H1 (cell line): ENCODE data around the gene SYCE3. TPM values are rescaled to one million over a fixed set of nuclear protein-coding genes. Genes with fewer than 3 reads are reported as not detected.

Source experiments
- CTCF ChIA-PET: fragments of 300-600 bp; sonication (Branson Sonifier 250); formaldehyde crosslinking; loops from one replicate; lab custom pipeline; 2021; ENCODE audit not compliant: partially characterized antibody; lab: Charles Lee
- POLR2A ChIA-PET: fragments of 300-600 bp; sonication (Branson Sonifier 250); formaldehyde crosslinking; loops from one replicate; lab custom pipeline; 2021; ENCODE audit warnings: inconsistent platforms; ENCODE audit not compliant: partially characterized antibody; lab: Charles Lee
- DNase-seq, 2 experiments: peaks; one replicate each; pipeline versions ENCODE4 v3.0.0 to v3.0.0-alpha.2; 2010 to 2022; ENCODE audit warnings: low spot score in 2 of 2, low read depth in 1 of 2, mixed read lengths in 1 of 2
- FAIRE-seq: peaks from 2 replicates; lab custom pipeline; 2011; peaks lifted over from hg19 to GRCh38; lab: Jason Lieb, UNC
- H2AFZ ChIP-seq: 2 replicates; pipeline ENCODE4 v1.8.1; 2012; ENCODE audit warnings: low read length, inconsistent platforms
- H2AK5ac ChIP-seq: 2 replicates; pipeline ENCODE4 v1.6.1; 2013; ENCODE audit warnings: low read depth, low read length
- H2BK120ac ChIP-seq: replicated peaks from 2 replicates; pipeline ENCODE3; 2013; ENCODE audit warnings: low read depth, low read length, inconsistent platforms
- H2BK12ac ChIP-seq: 2 replicates; pipeline ENCODE4 v1.6.1; 2013; ENCODE audit warnings: low read depth, low read length
- H2BK15ac ChIP-seq: 2 replicates; pipeline ENCODE4 v1.6.1; 2013; ENCODE audit warnings: low read length
- H2BK20ac ChIP-seq: 2 replicates; pipeline ENCODE4 v1.6.1; 2013; ENCODE audit warnings: low read length
- H2BK5ac ChIP-seq: 2 replicates; pipeline ENCODE4 v1.6.1; 2013; ENCODE audit warnings: low read depth, low read length
- H3K14ac ChIP-seq: 2 replicates; pipeline ENCODE4 v1.6.1; 2013; ENCODE audit warnings: inconsistent platforms; ENCODE audit not compliant: insufficient read length
- H3K18ac ChIP-seq: 2 replicates; pipeline ENCODE4 v1.6.1; 2013; ENCODE audit warnings: low read length; ENCODE audit errors: extremely low read depth
- H3K23ac ChIP-seq: 2 replicates; pipeline ENCODE4 v1.6.1; 2013; ENCODE audit warnings: inconsistent platforms; ENCODE audit not compliant: insufficient read length
- H3K23me2 ChIP-seq: 2 replicates; pipeline ENCODE4 v1.6.1; 2013; ENCODE audit warnings: low read depth, low read length
- H3K27ac ChIP-seq: 2 replicates; pipeline ENCODE4 v1.6.1; 2011; ENCODE audit warnings: low read depth, low read length, inconsistent platforms
- H3K27me3 ChIP-seq, 4 experiments: replicated peaks in 1 of 4; 1 replicate in 1 of 4; 2 replicates in 3 of 4; pipeline versions ENCODE4 v1.6.1 to v1.8.1; 2011 to 2013; ENCODE audit warnings: low read length in 3 of 4, mild to moderate bottlenecking in 3 of 4, inconsistent platforms in 2 of 4, mixed read lengths in 2 of 4, moderate library complexity in 1 of 4; ENCODE audit not compliant: control insufficient read depth in 3 of 4, insufficient read depth in 3 of 4; ENCODE audit errors: extremely low read depth in 1 of 4
- H3K36me3 ChIP-seq, 4 experiments: 2 replicates each; pipeline versions ENCODE4 v1.6.1 to v1.8.1; 2011 to 2013; ENCODE audit warnings: mild to moderate bottlenecking in 4 of 4, low read length in 3 of 4, moderate library complexity in 2 of 4, control low read depth in 1 of 4, inconsistent platforms in 1 of 4; ENCODE audit not compliant: insufficient read depth in 4 of 4, control insufficient read depth in 2 of 4
- H3K4ac ChIP-seq: replicated peaks from 2 replicates; pipeline ENCODE3; 2013; ENCODE audit warnings: low read length, low read depth, mixed read lengths, inconsistent platforms; ENCODE audit not compliant: insufficient read length
- H3K4me1 ChIP-seq, 4 experiments: replicated peaks in 1 of 4; 1 replicate in 1 of 4; 2 replicates in 3 of 4; pipeline versions ENCODE4 v1.6.1 to v1.8.1; 2011 to 2013; ENCODE audit warnings: low read length in 3 of 4, inconsistent platforms in 2 of 4, mixed read lengths in 1 of 4; ENCODE audit not compliant: insufficient read depth in 4 of 4, control insufficient read depth in 3 of 4
- H3K4me2 ChIP-seq, 2 experiments: 2 replicates each; pipeline versions ENCODE4 v1.6.1 to v1.8.1; 2011 to 2013; ENCODE audit warnings: low read depth in 2 of 2, low read length in 2 of 2, control low read depth in 1 of 2, inconsistent platforms in 1 of 2, mild to moderate bottlenecking in 1 of 2; ENCODE audit not compliant: insufficient read depth in 1 of 2
- H3K4me3 ChIP-seq, 4 experiments: fragments of 200-600, 300-600 bp in 1 of 4; sonication (generic), shearing (Covaris generic), sonication (Bioruptor Twin) in 1 of 4; 2 replicates each; pipeline versions ENCODE4 v1.5.1 to v1.8.1; 2011 to 2016; ENCODE audit warnings: low read length in 4 of 4, low read depth in 3 of 4, control low read depth in 2 of 4, inconsistent platforms in 2 of 4, mild to moderate bottlenecking in 2 of 4, mixed read lengths in 1 of 4, moderate library complexity in 1 of 4; ENCODE audit not compliant: insufficient read depth in 2 of 4; ENCODE audit errors: extremely low read depth in 1 of 4
- H3K56ac ChIP-seq: replicated peaks from 2 replicates; pipeline ENCODE3; 2013; ENCODE audit warnings: low read depth, mild to moderate bottlenecking, mixed read lengths, low read length, inconsistent platforms; ENCODE audit not compliant: insufficient read length
- H3K79me1 ChIP-seq: 2 replicates; pipeline ENCODE4 v1.6.1; 2013; ENCODE audit warnings: low read depth, low read length, control low read depth
- H3K79me2 ChIP-seq, 2 experiments: 2 replicates each; pipeline versions ENCODE4 v1.6.1 to v1.8.1; 2012 to 2013; ENCODE audit warnings: low read length in 2 of 2, mild to moderate bottlenecking in 2 of 2, inconsistent platforms in 1 of 2; ENCODE audit not compliant: insufficient read depth in 2 of 2, control insufficient read depth in 1 of 2
- H3K9ac ChIP-seq, 4 experiments: replicated peaks in 1 of 4; 1 replicate in 1 of 4; 2 replicates in 3 of 4; pipeline versions ENCODE4 v1.6.1 to v1.8.1; 2011 to 2013; ENCODE audit warnings: low read depth in 3 of 4, low read length in 3 of 4, control low read depth in 2 of 4, mild to moderate bottlenecking in 2 of 4, moderate library complexity in 2 of 4, inconsistent platforms in 1 of 4; ENCODE audit errors: extremely low read depth in 1 of 4
- H3K9me3 ChIP-seq, 2 experiments: 2 replicates each; pipeline versions ENCODE4 v1.6.1 to v1.8.1; 2012 to 2013; ENCODE audit warnings: mild to moderate bottlenecking in 2 of 2, moderate library complexity in 2 of 2, control low read depth in 1 of 2, inconsistent platforms in 1 of 2, low read depth in 1 of 2, low read length in 1 of 2, mixed read lengths in 1 of 2; ENCODE audit not compliant: insufficient read depth in 2 of 2
- H4K20me1 ChIP-seq, 2 experiments: replicated peaks in 1 of 2; 2 replicates each; pipeline versions ENCODE3 to v1.8.1; 2011 to 2013; ENCODE audit warnings: inconsistent platforms in 2 of 2, low read length in 2 of 2, mild to moderate bottlenecking in 1 of 2; ENCODE audit not compliant: insufficient read depth in 2 of 2, control insufficient read depth in 1 of 2
- H4K5ac ChIP-seq: 2 replicates; pipeline ENCODE4 v1.6.1; 2013; ENCODE audit warnings: low read length, low read depth, mixed read lengths, inconsistent platforms; ENCODE audit not compliant: insufficient read length
- H4K8ac ChIP-seq: 2 replicates; pipeline ENCODE4 v1.8.0; 2013; ENCODE audit warnings: mild to moderate bottlenecking, moderate library complexity, low read length, inconsistent platforms; ENCODE audit not compliant: insufficient read depth; ENCODE audit errors: extremely low read depth
- H4K91ac ChIP-seq: replicated peaks from 2 replicates; pipeline ENCODE3; 2013; ENCODE audit warnings: low read length, mixed read lengths, inconsistent platforms; ENCODE audit not compliant: insufficient read length
- CBX5 ChIP-seq: fragments of 300-800, 300-1000 bp; sonication (generic); IDR thresholded peaks from 2 replicates; pipeline ENCODE4 v1.7.1; 2016; ENCODE audit warnings: antibody characterized with exemption, low read length, low read depth
- CHD2 ChIP-seq: IDR thresholded peaks from 2 replicates; pipeline ENCODE4 v1.6.1; 2012; ENCODE audit warnings: low read length, improper control_type of control experiment
- CREB1 ChIP-seq: IDR thresholded peaks from 2 replicates; pipeline ENCODE4 v1.6.1; 2012; ENCODE audit warnings: inconsistent platforms
- HDAC2 ChIP-seq, 2 experiments: fragments of 300-600 bp in 1 of 2; sonication (generic) in 1 of 2; IDR thresholded peaks; 2 replicates each; pipeline ENCODE4 v1.6.1; 2011 to 2012; ENCODE audit warnings: low read depth in 2 of 2, low read length in 2 of 2, mild to moderate bottlenecking in 2 of 2, moderate library complexity in 2 of 2, borderline replicate concordance in 1 of 2, inconsistent platforms in 1 of 2
- KDM4A ChIP-seq: IDR thresholded peaks from one replicate; pipeline ENCODE4 v1.7.1; 2012; ENCODE audit warnings: low read depth, mild to moderate bottlenecking, moderate library complexity, low read length, inconsistent platforms; ENCODE audit not compliant: severe bottlenecking
- KDM5A ChIP-seq: fragments of 200-600 bp; IDR thresholded peaks from 2 replicates; pipeline ENCODE4 v1.7.1; 2012; ENCODE audit warnings: mild to moderate bottlenecking, low read length, inconsistent platforms, mixed read lengths
- PHF8 ChIP-seq: fragments of 200-600 bp; sonication (generic); conservative IDR thresholded peaks from 2 replicates; pipeline ENCODE4 v1.7.1; 2012; ENCODE audit warnings: low read depth, mild to moderate bottlenecking, inconsistent platforms, low read length, moderate library complexity
- POU5F1 ChIP-seq: IDR thresholded peaks from 2 replicates; pipeline ENCODE4 v1.6.1; 2011; ENCODE audit warnings: low read depth, mild to moderate bottlenecking, low read length, moderate library complexity
- RFX5 ChIP-seq: IDR thresholded peaks from 2 replicates; pipeline ENCODE4 v1.6.1; 2011; ENCODE audit warnings: low read depth, low read length, improper control_type of control experiment, borderline replicate concordance
- SP1 ChIP-seq: IDR thresholded peaks from 2 replicates; pipeline ENCODE4 v1.6.1; 2011; ENCODE audit warnings: low read depth, low read length
- SP2 ChIP-seq: IDR thresholded peaks from 2 replicates; pipeline ENCODE4 v1.6.1; 2012; ENCODE audit warnings: mild to moderate bottlenecking, low read length, inconsistent platforms
- TEAD4 ChIP-seq: IDR thresholded peaks from 2 replicates; pipeline ENCODE4 v1.6.1; 2012; ENCODE audit warnings: low read depth, low read length, inconsistent platforms, mixed read lengths
- WGBS, 2 experiments: shearing (Covaris generic) in 1 of 2; methylation state at CpG; one replicate each; pipeline versions ENCODE4 v1.1.6 to v1.1.7; 2013 to 2015; ENCODE audit warnings: low lambda C conversion rate in 2 of 2, mixed read lengths in 2 of 2, inconsistent platforms in 1 of 2, low coverage in 1 of 2, missing lambda C conversion rate in 1 of 2; ENCODE audit not compliant: insufficient replicate concordance in 2 of 2, insufficient coverage in 1 of 2, insufficient read length in 1 of 2; ENCODE audit errors: extremely low coverage in 1 of 2, missing lambda C conversion rate in 1 of 2; 5-methylcytosine and 5-hydroxymethylcytosine counted together
- polyA plus RNA-seq, 7 experiments: library from polyadenylated mRNA; depleted of rRNA in 3 of 7; stranded (reverse) in 5 of 7; unstranded in 2 of 7; fragments of >200 nt in 5 of 7; fragments of 200-250 nt in 2 of 7; gene quantifications; 1 replicate in 5 of 7; 2 replicates in 1 of 7; 4 replicates in 1 of 7; pipeline versions ENCODE4 v1.2.1 to v1.2.3, GENCODE V29; 2011 to 2013; ENCODE audit warnings: missing spikeins in 2 of 7, mixed read lengths in 2 of 7
- total RNA-seq: library from RNA; stranded (reverse); fragmentation: NEBNext Ultra II Directional; extraction: Animal tissue kit (Norgen Biotek cat#: 25700); gene quantifications from 2 replicates; pipeline ENCODE4 v1.2.1, GENCODE V29; 2021

The SYCE3 gene
- total and polyA plus RNA-seq, 2 of the 8 experiments (the other 6 are each of a cell fraction or from before 2014, with no cell fraction given): 1.9 TPM; not detected in 1

- Histone ChIP-seq H3K14ac (no peak within 1 kb of the TSS), H2BK120ac (no peak within 1 kb of the TSS), H3K4me2 (peak within 1 kb of the TSS; percentile 70 to 88), H2AK5ac (0 out of 2 replicates have a peak within 1 kb of the TSS, but pooled peaks have one; percentile 55), H4K5ac (peak within 1 kb of the TSS; percentile 70), H2BK15ac (no peak within 1 kb of the TSS), H3K23ac (no peak within 1 kb of the TSS), H3K9ac (peak within 1 kb of the TSS; percentile 6 to 76 (median 67)), H2BK12ac (no peak within 1 kb of the TSS), H2AFZ (no peak within 1 kb of the TSS), H3K4me3 (peak within 1 kb of the TSS; percentile 63 to 78 (median 67)), H3K9me3 (no peaks in the 10 kb centered on the region), H4K8ac (peak within 1 kb of the TSS; percentile 80), H3K4ac (peak within 1 kb of the TSS; percentile 91), H2BK5ac (peak within 1 kb of the TSS; percentile 85; the same call in 1 of the 2 replicates), H3K56ac (no peak within 1 kb of the TSS), H3K18ac (peak within 1 kb of the TSS; percentile 60), H3K79me1 (no peaks in the 10 kb centered on the region), H4K91ac (peak within 1 kb of the TSS; percentile 81), H3K4me1 (peaks cover 0 to 13% (median 6%) of the 10 kb centered on the region in 4 experiments; a peak in 5 of 7 replicates), H3K27ac (no peak within 1 kb of the TSS; the same call in 1 of the 2 replicates), H3K36me3 (peaks cover 4 to 16% (median 11%) of the 10 kb centered on the region in 4 experiments; a peak in 6 of 8 replicates), H3K23me2 (peaks cover 17% of the 10 kb centered on the region; the same call in 1 of the 2 replicates), H4K20me1 (peaks cover 5 to 25% of the 10 kb centered on the region in 2 experiments), H2BK20ac (no peak within 1 kb of the TSS), H3K27me3 (peaks cover 20 to 37% (median 30%) of the 10 kb centered on the region in 4 experiments), H3K79me2 (no peaks in the 10 kb centered on the region)
- 0% methylated on average over 55 of the region's 84 CpGs; no CpG with 5 or more reads in 1 of the 2 experiments for WGBS, 2 experiments
- FAIRE-seq (no peak), DNase-seq (peak; percentile 89 to 96)
- POLR2A ChIA-PET: interaction anchor here (0.6 to 3.0 kb wide), 17 partner anchors 9 to 85 kb away, joined by 3 to 32 read pairs (median 4); partner anchors contain the start of genes LMF2, NCAPH2 and SYCE3
- CTCF ChIA-PET: interaction anchor here (0.6 to 3.4 kb wide), 30 partner anchors 8 to 277 kb away, joined by 3 to 36 read pairs (median 4); partner anchors contain the start of genes DENND6B, KLHDC7B, LMF2 and NCAPH2
- TF ChIP-seq RFX5: no peak
- no peak for TF ChIP-seq POU5F1
- peak; percentile 40 for TF ChIP-seq KDM4A
- no peak for TF ChIP-seq TEAD4
- TF ChIP-seq CHD2: peak; percentile 60; the same call in 1 of the 2 replicates
- TF ChIP-seq SP2: no peak
- peak; percentile 36; the same call in 1 of the 2 replicates for TF ChIP-seq CREB1
- no peak for TF ChIP-seq CBX5
- TF ChIP-seq PHF8: peak; percentile 62
- no peak for TF ChIP-seq SP1
- no peak for TF ChIP-seq KDM5A
- no peak for TF ChIP-seq HDAC2 (IDR thresholded peaks at IDR 0.05; ENCODE audit: borderline replicate concordance in 1 of 2, low read depth in 2 of 2, low read length in 2 of 2)
These were observed 37.4 kb downstream of the SYCE3 start, which contains the start of gene SCO2 for GRCh38 chr22:50525104-50525857. SCO2 (minus strand) TSS chr22:50525598; CDS start chr22:50524411, 1,187 bp downstream.
